CD4-positive, alpha-beta T cell treated with Interleukin-17A for 1 hour (primary cell): ENCODE measurements around the gene NRAS.

Experiments
- DNase-seq: peaks from one replicate; pipeline ENCODE4 v3.0.0-alpha.2; 2020

NRAS gene

GRCh38 chr1:114725230-114725629 lies 8.7 kb upstream of the NRAS start:
- DNase-seq = no peak

- DNase-seq = no peak
Observed at GRCh38 chr1:114723915-114724314, 7.3 kb upstream of the NRAS start.

GRCh38 chr1:114723457-114723856 lies 6.9 kb upstream of the NRAS start:
- no peak for DNase-seq

DNA sequence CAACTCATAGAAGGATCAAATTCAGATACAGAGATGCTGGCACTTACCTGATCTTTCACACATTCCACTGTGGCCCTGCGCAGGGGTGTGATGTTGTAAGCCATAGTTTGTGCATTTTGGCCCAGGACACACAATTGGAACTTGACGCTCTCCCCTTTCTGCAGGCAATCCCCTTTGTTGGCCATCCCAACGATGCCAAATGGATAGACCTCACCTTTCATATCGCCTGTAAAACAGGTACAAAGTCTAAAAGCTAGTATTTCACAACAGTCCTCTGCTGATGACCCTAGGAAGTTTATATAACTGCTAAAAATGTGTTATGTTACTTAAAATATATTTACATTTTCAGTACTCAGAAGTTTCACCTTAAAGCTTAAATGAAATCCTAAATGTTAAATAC lies 3.9 kb upstream of the NRAS start:
- DNase-seq = no peak

GRCh38 chr1:114719424-114719787 lies 2.8 kb upstream of the NRAS start:
- DNase-seq = no peak

GRCh38 chr1:114718661-114719423 lies 2.3 kb upstream of the NRAS start:
- DNase-seq = no peak

DNA sequence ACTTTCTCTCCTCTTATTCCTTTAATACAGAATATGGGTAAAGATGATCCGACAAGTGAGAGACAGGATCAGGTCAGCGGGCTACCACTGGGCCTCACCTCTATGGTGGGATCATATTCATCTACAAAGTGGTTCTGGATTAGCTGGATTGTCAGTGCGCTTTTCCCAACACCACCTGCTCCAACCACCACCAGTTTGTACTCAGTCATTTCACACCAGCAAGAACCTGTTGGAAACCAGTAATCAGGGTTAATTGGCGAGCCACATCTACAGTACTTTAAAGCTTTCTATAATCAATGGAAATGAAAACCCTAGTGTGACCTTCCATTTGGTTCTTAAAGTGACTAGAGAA lies 643 bp downstream of the NRAS start:
- no peak for DNase-seq

DNA sequence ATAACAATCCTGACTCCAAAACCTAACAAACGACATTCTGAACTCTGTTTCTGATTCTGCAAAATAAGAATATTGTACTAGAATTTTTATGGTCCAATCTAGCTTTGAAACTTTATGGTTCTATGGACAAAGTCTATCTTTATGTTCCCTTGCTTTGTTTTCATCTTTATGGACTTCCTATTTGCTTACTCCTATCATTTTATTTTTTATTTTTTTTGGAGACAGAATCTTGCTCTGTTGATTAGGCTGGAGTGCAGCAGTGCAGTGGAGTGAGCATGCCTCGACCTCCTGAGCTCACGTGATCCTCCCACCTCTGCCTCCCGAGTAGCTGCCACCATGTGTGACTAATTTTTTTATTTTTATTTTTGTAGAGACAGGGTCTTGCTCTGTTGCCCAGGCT lies 3.6 kb downstream of the NRAS start:
- no peak for DNase-seq

DNA sequence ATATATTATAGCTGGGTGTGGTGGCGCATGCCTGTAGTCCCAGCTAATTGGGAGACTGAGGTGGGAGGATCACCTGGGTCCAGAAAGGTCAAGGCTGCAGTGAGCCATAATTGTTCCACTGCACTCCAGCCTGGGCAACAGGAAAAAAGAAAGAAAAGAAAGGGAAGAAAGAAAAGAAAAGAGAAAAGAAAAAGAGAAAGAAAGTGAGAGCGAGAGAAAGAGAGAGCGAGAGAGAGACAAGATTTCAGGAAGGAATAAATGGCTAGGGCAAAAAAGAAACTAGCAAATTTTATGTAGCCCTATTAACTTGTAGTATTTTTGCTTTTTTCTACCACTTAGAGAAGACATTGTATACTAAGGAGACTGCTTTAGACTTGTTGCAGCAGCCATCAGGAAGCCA lies 6.2 kb downstream of the NRAS start:
- no peak for DNase-seq

DNA sequence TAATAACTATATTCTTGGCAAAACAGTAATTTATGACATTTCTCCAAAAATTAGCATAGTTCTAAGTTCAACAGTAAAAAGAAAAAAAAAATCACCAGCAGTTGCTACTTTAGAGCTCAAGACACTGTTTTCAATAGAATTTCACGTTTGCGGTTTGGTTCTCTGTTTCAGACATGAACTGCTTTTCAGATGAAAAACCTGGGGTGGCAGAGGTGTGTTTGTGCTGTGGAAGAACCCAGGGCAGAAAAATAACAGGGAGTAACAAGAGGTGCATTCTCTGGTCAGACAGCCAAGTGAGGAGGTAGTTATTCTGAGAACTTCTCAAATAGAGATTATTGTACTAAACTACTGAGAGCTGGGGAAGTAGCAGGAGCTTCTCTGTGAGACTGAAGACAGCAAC lies 9.0 kb downstream of the NRAS start:
- DNase-seq = no peak

GRCh38 chr1:114703242-114703641 lies 13.3 kb downstream of the NRAS start:
- no peak for DNase-seq

GRCh38 chr1:114702737-114703136 lies 13.8 kb downstream of the NRAS start:
- DNase-seq = no peak

DNA sequence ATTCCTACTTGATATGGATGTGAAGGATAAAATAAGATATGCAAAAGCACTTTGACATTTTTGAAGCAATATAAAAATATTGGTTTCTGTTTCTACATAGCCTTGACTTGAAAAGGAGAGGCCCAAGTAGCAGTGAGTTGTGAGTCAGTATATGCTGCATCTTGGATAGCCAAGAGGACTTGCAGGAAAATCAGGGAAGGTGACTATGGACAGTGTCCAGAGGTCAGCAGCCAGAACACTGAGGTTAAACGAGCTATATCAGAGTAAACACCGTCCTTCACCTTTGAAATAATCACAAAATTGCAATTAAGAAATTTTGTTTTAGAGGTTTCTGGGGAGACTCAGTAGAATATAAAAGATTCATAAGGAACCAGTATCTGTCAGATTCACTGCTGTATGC lies 14.6 kb downstream of the NRAS start:
- DNase-seq = no peak

DNA sequence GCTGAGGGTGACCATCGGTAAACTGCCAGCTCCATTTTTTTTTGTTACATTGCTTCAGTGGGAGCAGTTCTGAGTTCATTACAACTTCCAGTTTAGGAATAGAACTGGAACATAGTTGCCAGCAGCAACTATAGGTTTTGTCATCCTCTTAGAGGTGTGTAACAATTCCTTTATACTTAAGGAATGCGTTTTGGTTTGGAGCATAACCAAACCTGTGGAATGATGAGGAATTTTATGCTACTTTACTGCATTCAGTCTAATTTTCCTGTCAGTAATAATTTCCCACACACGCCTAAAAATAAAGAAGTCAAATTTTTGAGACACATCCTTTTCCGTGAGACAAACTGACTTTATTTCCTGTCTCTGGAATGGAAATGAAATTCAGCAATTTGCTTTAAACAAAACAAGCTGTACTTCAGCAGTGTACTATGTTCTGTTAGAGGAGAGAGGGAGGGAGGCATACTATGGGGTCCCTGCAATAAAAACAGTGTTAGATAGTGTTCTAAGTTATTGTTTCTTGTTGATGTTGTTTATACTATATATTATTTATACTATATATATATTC lies 16.5 kb downstream of the NRAS start:
- no peak for DNase-seq

DNA sequence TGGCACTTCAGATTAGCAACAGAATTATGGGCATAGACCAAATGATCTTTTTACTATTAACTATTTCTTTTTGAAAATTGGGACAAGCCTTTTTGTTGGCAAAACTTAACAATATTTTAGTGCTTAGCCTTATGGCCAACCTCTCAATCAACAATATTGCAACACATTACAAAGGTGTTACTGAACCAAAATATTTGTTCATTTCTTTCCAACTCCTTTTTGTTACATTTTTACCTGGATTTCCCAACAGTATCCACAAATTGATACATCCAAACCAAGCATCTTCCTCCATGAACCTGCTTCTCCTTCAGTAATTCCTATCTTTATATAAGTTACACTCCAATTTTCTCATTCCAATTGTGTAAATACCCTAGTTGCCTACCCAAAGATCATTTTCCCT lies 19.8 kb downstream of the NRAS start:
- no peak for DNase-seq

- no peak for DNase-seq
Observed at GRCh38 chr1:114695430-114696058, 21.0 kb downstream of the NRAS start, which contains the start of gene AMPD1. Gene AMPD1 (minus strand): TSS chr1:114695546. CDS start chr1:114695471, 75 bp downstream.

- no peak for DNase-seq
Observed at GRCh38 chr1:114694540-114695310, 21.8 kb downstream of the NRAS start.

DNA sequence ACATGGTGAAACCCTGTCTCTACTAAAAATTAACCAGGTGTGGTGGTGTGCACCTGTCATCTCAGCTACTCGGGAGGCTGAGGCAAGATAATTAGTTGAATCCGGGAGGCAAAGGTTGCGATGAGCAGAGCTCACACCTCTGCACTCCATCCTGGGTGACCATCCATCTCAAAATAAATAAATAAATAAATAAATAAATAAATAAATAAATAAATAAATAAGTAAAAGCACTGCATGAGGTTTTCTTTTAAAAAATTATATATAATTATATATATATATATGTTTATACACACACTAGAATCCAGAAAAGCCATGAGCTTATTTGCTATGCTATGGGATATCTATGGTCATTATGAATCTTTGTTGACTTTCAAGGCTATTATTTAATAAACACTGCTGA lies 23.6 kb downstream of the NRAS start:
- DNase-seq = no peak

GRCh38 chr1:114691061-114691460 lies 25.5 kb downstream of the NRAS start:
- no peak for DNase-seq

- no peak for DNase-seq
Observed at GRCh38 chr1:114690148-114690547, 26.4 kb downstream of the NRAS start.

- DNase-seq = no peak
Observed at GRCh38 chr1:114688526-114688925, 28.0 kb downstream of the NRAS start.

GRCh38 chr1:114685851-114686250 lies 30.7 kb downstream of the NRAS start:
- no peak for DNase-seq

DNA sequence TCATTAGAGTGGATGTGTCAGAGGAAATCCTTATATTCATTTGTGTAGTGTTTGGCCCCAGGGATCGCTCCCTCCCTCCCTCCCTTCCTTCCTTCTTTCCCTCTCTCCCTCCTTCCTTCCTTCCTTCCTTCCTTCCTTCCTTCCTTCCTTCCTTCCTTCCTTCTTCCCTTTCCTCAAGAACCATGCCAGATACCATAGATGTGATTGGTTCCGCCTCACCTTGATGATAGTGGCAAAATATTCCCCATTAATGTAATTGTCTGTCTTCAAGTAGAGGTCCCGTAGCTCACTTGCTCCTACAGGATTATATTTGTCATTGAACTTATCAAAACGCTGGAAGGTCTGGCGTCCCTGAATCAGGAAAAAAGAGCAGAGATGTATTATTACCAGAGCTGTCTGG lies 38.9 kb downstream of the NRAS start:
- DNase-seq = no peak

GRCh38 chr1:114676115-114676514 lies 40.5 kb downstream of the NRAS start:
- DNase-seq = no peak
